ENCODE measurements around the gene NKAIN1.

Gene NKAIN1

GRCh38 chr1:31227891-31228568 is 11.7 kb downstream of the NKAIN1 start:
- TF ChIP-seq CTCF (IDR thresholded peaks at IDR 0.05; ENCODE audit: extremely low read depth, insufficient read depth, missing control alignments) = no peak

GRCh38 chr1:31224068-31224467 is 15.6 kb downstream of the NKAIN1 start:
- no peak for DNase-seq (ENCODE audit: low spot score)
- in situ Hi-C loops (cut with MboI; ENCODE audit: low pct_unique_long_range_greater_than_20kb, low sequenced_read_pairs, unreplicated experiment) = no loop called here
- no peak for TF ChIP-seq CTCF (IDR thresholded peaks at IDR 0.05; ENCODE audit: extremely low read depth, insufficient read depth, missing control alignments)

More at GRCh38 chr1:31227891-31228568, 11.7 kb downstream of the NKAIN1 start:
- no peak for DNase-seq (ENCODE audit: low spot score)
- in situ Hi-C loops (cut with MboI; ENCODE audit: low pct_unique_long_range_greater_than_20kb, low sequenced_read_pairs, unreplicated experiment) = no loop called here

- no peak for TF ChIP-seq CTCF (IDR thresholded peaks at IDR 0.05; ENCODE audit: extremely low read depth, insufficient read depth, missing control alignments)
- in situ Hi-C loops (cut with MboI; ENCODE audit: low pct_unique_long_range_greater_than_20kb, low sequenced_read_pairs, unreplicated experiment) = no loop called here
- no peak for DNase-seq (ENCODE audit: low spot score)
Observed at GRCh38 chr1:31222176-31222575, 17.5 kb downstream of the NKAIN1 start.

- no peak for TF ChIP-seq CTCF (IDR thresholded peaks at IDR 0.05; ENCODE audit: extremely low read depth, insufficient read depth, missing control alignments)
- no peak for DNase-seq (ENCODE audit: low spot score)
- in situ Hi-C loops (cut with MboI; ENCODE audit: low pct_unique_long_range_greater_than_20kb, low sequenced_read_pairs, unreplicated experiment) = no loop called here
Observed at GRCh38 chr1:31221072-31221471, 18.6 kb downstream of the NKAIN1 start.

- in situ Hi-C loops (cut with MboI; ENCODE audit: low pct_unique_long_range_greater_than_20kb, low sequenced_read_pairs, unreplicated experiment) = no loop called here
- no peak for TF ChIP-seq CTCF (IDR thresholded peaks at IDR 0.05; ENCODE audit: extremely low read depth, insufficient read depth, missing control alignments)
- DNase-seq (ENCODE audit: low spot score) = no peak
Observed at GRCh38 chr1:31219489-31219888, 20.2 kb downstream of the NKAIN1 start.

- DNase-seq (ENCODE audit: low spot score) = no peak
- TF ChIP-seq CTCF (IDR thresholded peaks at IDR 0.05; ENCODE audit: extremely low read depth, insufficient read depth, missing control alignments) = no peak
- in situ Hi-C loops (cut with MboI; ENCODE audit: low pct_unique_long_range_greater_than_20kb, low sequenced_read_pairs, unreplicated experiment) = no loop called here
Observed at GRCh38 chr1:31218705-31219104, 21.0 kb downstream of the NKAIN1 start.

All from GM13977 (cell line).